Inflammatory macrophage treated with lipopolysaccharide for 4 hours (primary cell): ENCODE measurements around the gene PEAR1.

Source experiments
- DNase-seq: peaks from one replicate; pipeline ENCODE4 v3.0.0-alpha.2; 2020

The PEAR1 gene

GRCh38 chr1:156860113-156860627, 33.3 kb upstream of the PEAR1 start:
- peak; percentile 18 for DNase-seq

GRCh38 chr1:156860628-156861423, 32.7 kb upstream of the PEAR1 start, which contains the start of gene NTRK1:
TSS of gene NTRK1 (plus strand) at chr1:156860865. CDS start at chr1:156860935, 70 bp downstream.
- DNase-seq, result no peak

- no peak for DNase-seq
Observed at GRCh38 chr1:156862584-156862983, 30.9 kb upstream of the PEAR1 start.

GRCh38 chr1:156862997-156863599, 30.4 kb upstream of the PEAR1 start:
- DNase-seq, result no peak

- DNase-seq, result no peak
Observed at GRCh38 chr1:156863631-156864030, 29.9 kb upstream of the PEAR1 start.

GRCh38 chr1:156864796-156865195, 28.7 kb upstream of the PEAR1 start:
- DNase-seq, result no peak

- no peak for DNase-seq
Observed at GRCh38 chr1:156865258-156865657, 28.3 kb upstream of the PEAR1 start.

GRCh38 chr1:156865865-156866248, 27.7 kb upstream of the PEAR1 start:
- no peak for DNase-seq

- no peak for DNase-seq
Observed at GRCh38 chr1:156866249-156866909, 27.1 kb upstream of the PEAR1 start.

- no peak for DNase-seq
Observed at GRCh38 chr1:156868341-156868740, 25.2 kb upstream of the PEAR1 start.

- no peak for DNase-seq
Observed at GRCh38 chr1:156869455-156869854, 24.1 kb upstream of the PEAR1 start.

- DNase-seq, result no peak
Observed at GRCh38 chr1:156873659-156874058, 19.9 kb upstream of the PEAR1 start.

GRCh38 chr1:156874142-156874541, 19.4 kb upstream of the PEAR1 start:
- DNase-seq, result no peak

- DNase-seq, result no peak
Observed at GRCh38 chr1:156874572-156875340, 18.8 kb upstream of the PEAR1 start.

GRCh38 chr1:156875341-156875615, 18.2 kb upstream of the PEAR1 start:
- no peak for DNase-seq

- no peak for DNase-seq
Observed at GRCh38 chr1:156876281-156876680, 17.2 kb upstream of the PEAR1 start.

GRCh38 chr1:156877433-156878170, 15.9 kb upstream of the PEAR1 start:
- no peak for DNase-seq

- no peak for DNase-seq
Observed at GRCh38 chr1:156879876-156880275, 13.6 kb upstream of the PEAR1 start.

GRCh38 chr1:156880473-156880872, 13.0 kb upstream of the PEAR1 start:
- no peak for DNase-seq

GRCh38 chr1:156881101-156881500, 12.4 kb upstream of the PEAR1 start:
- DNase-seq, result no peak

- no peak for DNase-seq
Observed at GRCh38 chr1:156881663-156882062, 11.9 kb upstream of the PEAR1 start.

GRCh38 chr1:156882543-156882942, 11.0 kb upstream of the PEAR1 start:
- no peak for DNase-seq

GRCh38 chr1:156883919-156884318, 9.6 kb upstream of the PEAR1 start:
- DNase-seq, result no peak
